AG10803 (cell line): ENCODE results near the gene MRC1.

Experiments used
- DNase-seq: peaks from one replicate; pipeline ENCODE4 v3.0.0; 2010; ENCODE audit warnings: low read depth
- H3K4me3 ChIP-seq: 2 replicates; pipeline ENCODE4 v1.5.1; 2011; ENCODE audit warnings: mild to moderate bottlenecking, low read length, control low read depth
- CTCF ChIP-seq: conservative IDR thresholded peaks from 2 replicates; pipeline ENCODE4 v1.5.1; 2011; ENCODE audit warnings: mild to moderate bottlenecking, low read length, control low read depth, inconsistent platforms

MRC1 gene

GRCh38 chr10:17779784-17780183 is 29.4 kb upstream of the MRC1 start:
- TF ChIP-seq CTCF: no peak
- no peak overlapping the region for H3K4me3 ChIP-seq
- no peak for DNase-seq

GRCh38 chr10:17780727-17781126 is 28.4 kb upstream of the MRC1 start:
- DNase-seq: no peak
- no peak overlapping the region for H3K4me3 ChIP-seq
- TF ChIP-seq CTCF: no peak

GRCh38 chr10:17781856-17782255 is 27.3 kb upstream of the MRC1 start:
- H3K4me3 ChIP-seq: no peak overlapping the region
- DNase-seq: no peak
- TF ChIP-seq CTCF: no peak

- no peak for TF ChIP-seq CTCF
- DNase-seq: peak; percentile 58
- H3K4me3 ChIP-seq: no peak overlapping the region
Measured at GRCh38 chr10:17782921-17783665, 26.1 kb upstream of the MRC1 start.

- TF ChIP-seq CTCF: no peak
- no peak for DNase-seq
- no peak overlapping the region for H3K4me3 ChIP-seq
Measured at GRCh38 chr10:17783751-17784150, 25.4 kb upstream of the MRC1 start.

- no peak for TF ChIP-seq CTCF
- peak; percentile 55 for DNase-seq
- H3K4me3 ChIP-seq: no peak overlapping the region
Measured at GRCh38 chr10:17784688-17785087, 24.5 kb upstream of the MRC1 start.

GRCh38 chr10:17785276-17785930 is 23.7 kb upstream of the MRC1 start:
- H3K4me3 ChIP-seq: no peak overlapping the region
- DNase-seq: no peak
- no peak for TF ChIP-seq CTCF
